BJ (cell line): Measurements from ENCODE around the gene CALY. TPM values are rescaled to one million over a fixed set of nuclear protein-coding genes. Genes with fewer than 3 reads are reported as not detected.

ENCODE experiments used
- CTCF ChIA-PET: fragments of 350-600 bp; formaldehyde crosslinking; extraction: SDS; loops from one replicate; lab custom pipeline; 2021; ENCODE audit warnings: antibody characterized with exemption, inconsistent platforms; lab: Yijun Ruan, JAX
- POLR2A ChIA-PET: fragments of 300-600 bp; sonication (Branson Sonifier 250); formaldehyde crosslinking; extraction: SDS; loops from one replicate; lab custom pipeline; 2021; ENCODE audit warnings: antibody characterized with exemption; lab: Charles Lee
- DNase-seq: peaks from one replicate; pipeline ENCODE4 v3.0.0-alpha.2; 2011; ENCODE audit warnings: low read depth
- H3K27me3 ChIP-seq: 2 replicates; pipeline ENCODE4 v1.6.0; 2011; ENCODE audit warnings: low read length; ENCODE audit not compliant: control insufficient read depth, insufficient read depth
- H3K36me3 ChIP-seq: 2 replicates; pipeline ENCODE4 v1.5.1; 2011; ENCODE audit warnings: low read length; ENCODE audit not compliant: control insufficient read depth, insufficient read depth
- H3K4me3 ChIP-seq: 2 replicates; pipeline ENCODE4 v1.5.1; 2011; ENCODE audit warnings: low read depth, mild to moderate bottlenecking, control low read depth, low read length
- polyA plus RNA-seq: library from polyadenylated mRNA; depleted of rRNA; stranded (reverse); fragments of >200 nt; gene quantifications from 2 replicates; pipeline ENCODE4 v1.2.3, GENCODE V29; 2011
- TF ChIP-seq, protein P1 (sequence below): IDR thresholded peaks from 2 replicates; pipeline ENCODE4 v1.5.1; 2011; ENCODE audit warnings: low read depth, mild to moderate bottlenecking, control low read depth, inconsistent platforms, low read length, moderate library complexity; ENCODE audit not compliant: insufficient read depth

The CALY gene
- polyA plus RNA-seq, 1 experiment, result 0.91 TPM

DNA sequence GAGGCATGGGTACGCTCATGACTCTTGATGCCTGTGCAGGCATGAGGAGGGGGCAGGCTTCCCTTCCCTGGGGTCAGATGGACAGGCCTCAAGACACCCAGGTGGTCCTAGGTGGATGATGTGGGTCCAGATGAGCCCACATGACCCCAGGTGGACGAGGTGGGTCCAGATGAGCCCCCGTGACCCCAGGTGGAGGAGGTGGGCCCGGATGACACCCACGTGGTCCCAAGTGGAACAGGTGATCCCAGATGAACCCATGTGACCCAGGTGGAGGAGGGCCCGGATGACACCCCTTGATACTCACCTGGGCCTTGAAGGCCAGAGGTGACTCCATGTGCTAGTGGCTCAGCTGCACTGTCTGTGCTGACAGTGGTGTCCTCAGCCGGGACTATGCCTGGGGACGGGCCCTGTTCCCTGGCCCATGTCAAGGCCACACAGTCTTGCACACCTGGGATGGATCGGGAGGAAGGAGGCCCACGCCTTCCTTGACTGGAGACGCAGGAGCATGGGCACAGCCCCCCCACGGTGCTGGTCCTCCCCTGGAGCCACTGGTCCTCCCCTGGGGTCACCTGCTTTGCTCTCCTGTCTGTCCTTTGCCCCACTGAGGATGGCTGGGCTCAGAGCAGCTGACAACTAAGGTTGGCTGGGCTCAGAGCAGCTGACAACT, 13.7 kb upstream of the CALY start:
- TF ChIP-seq, protein P1, sequence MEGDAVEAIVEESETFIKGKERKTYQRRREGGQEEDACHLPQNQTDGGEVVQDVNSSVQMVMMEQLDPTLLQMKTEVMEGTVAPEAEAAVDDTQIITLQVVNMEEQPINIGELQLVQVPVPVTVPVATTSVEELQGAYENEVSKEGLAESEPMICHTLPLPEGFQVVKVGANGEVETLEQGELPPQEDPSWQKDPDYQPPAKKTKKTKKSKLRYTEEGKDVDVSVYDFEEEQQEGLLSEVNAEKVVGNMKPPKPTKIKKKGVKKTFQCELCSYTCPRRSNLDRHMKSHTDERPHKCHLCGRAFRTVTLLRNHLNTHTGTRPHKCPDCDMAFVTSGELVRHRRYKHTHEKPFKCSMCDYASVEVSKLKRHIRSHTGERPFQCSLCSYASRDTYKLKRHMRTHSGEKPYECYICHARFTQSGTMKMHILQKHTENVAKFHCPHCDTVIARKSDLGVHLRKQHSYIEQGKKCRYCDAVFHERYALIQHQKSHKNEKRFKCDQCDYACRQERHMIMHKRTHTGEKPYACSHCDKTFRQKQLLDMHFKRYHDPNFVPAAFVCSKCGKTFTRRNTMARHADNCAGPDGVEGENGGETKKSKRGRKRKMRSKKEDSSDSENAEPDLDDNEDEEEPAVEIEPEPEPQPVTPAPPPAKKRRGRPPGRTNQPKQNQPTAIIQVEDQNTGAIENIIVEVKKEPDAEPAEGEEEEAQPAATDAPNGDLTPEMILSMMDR, result no peak
- ChIA-PET CTCF (no interaction called here), POLR2A (no interaction called here)
- H3K36me3 ChIP-seq, result peaks cover 3% of the 10 kb centered on the region
- DNase-seq, result no peak
- no peaks in the 10 kb centered on the region for H3K27me3 ChIP-seq
- H3K4me3 ChIP-seq, result no peak overlapping the region

DNA sequence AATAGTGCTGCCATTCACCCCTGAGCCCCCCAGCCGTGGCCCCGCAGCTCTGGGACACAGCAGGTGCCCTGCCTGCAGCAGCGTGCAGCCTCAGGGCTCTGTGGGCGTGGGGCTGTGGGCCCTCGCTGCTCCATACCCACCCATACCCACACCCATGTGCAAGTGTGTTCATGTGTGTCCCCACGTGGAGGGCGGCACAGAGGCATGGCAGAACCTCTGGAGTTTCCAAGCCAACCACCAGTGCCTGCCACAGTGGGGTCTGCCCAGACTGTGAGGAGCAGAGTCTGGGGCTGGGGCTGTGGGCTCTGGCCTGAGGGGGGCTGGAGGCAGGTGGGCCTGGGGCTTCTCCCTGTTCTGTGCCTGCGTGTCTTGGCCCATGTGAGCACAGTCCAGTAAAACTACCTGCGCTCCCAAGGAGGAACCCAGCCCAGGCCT, 12.9 kb upstream of the CALY start:
- no peak for DNase-seq
- POLR2A ChIA-PET, result no interaction called here
- H3K4me3 ChIP-seq, result no peak overlapping the region
- CTCF ChIA-PET, result no interaction called here
- TF ChIP-seq, protein P1, result no peak
- no peaks in the 10 kb centered on the region for H3K27me3 ChIP-seq
- peaks cover under 1% of the 10 kb centered on the region; the same call in 1 of the 2 replicates for H3K36me3 ChIP-seq

DNA sequence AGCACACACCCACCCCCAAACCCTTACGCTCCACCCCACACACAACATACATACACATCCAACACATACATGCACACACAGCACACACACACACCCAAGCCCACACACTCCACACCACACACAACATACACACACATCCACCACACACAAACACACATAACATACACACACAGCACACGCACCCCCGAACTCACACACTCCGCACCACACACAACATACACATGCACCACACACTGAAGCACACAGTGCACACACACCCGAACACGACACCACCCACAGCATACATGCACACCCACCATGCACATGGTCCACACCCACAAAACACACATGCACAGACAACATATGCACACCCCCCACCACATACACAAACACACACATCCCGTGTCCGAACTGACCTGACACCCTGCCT, 12.5 kb upstream of the CALY start:
- H3K36me3 ChIP-seq, result no peaks in the 10 kb centered on the region; the same call in 1 of the 2 replicates
- ChIA-PET CTCF (no interaction called here), POLR2A (no interaction called here)
- no peak for DNase-seq
- H3K27me3 ChIP-seq, result peaks cover 1% of the 10 kb centered on the region; the same call in 1 of the 2 replicates
- no peak overlapping the region for H3K4me3 ChIP-seq
- TF ChIP-seq, protein P1, result no peak

DNA sequence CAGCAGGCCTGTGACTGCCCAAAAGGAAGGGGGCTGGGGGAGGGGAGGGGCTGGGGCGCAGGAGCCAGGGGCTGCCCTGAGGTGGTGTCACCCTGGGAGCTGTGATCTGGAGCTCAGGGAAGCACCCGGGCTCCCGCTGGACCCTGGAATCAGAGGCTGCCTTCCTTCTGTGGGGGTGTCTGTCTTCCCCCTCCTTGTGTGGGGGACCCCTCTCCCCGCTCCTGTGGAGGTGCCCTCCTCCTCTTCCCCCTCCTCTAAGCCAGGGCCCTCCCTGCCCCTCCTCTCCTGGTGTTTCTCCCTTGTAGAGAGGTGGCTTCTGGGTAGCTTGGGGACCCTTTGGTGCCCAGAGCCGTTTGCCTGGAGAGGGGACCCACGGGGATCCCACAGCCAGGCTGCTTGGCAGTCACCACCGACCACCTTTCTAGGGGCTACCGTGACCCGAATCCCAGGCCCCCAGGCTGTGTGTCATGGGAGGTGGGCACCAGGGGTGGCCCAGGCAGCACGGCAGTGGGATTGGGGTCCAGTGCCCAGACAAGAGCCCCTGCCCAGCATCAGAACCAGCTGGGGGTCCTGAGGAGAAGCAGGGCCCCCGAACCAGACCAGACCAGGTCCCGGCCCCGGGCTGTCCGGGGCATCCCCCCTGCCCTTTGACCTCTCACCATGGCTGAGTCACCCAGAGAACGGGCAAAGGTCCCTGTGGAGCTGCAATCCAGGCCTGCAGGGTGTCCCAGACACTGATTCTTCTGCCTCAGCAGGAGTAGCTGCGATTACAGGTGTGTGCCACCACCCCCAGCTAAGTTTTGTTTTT, 11.2 kb upstream of the CALY start:
- Histone ChIP-seq H3K36me3 (no peaks in the 10 kb centered on the region; the same call in 1 of the 2 replicates), H3K27me3 (peaks cover 1% of the 10 kb centered on the region; the same call in 1 of the 2 replicates), H3K4me3 (no peak overlapping the region)
- TF ChIP-seq, protein P1, result no peak
- ChIA-PET POLR2A (no interaction called here), CTCF (interaction anchor here (1.0 to 1.2 kb wide), 4 partner anchors 18 to 41 kb away, joined by 3 to 7 read pairs (median 3); no protein-coding TSS in a partner anchor)
- DNase-seq, result no peak

DNA sequence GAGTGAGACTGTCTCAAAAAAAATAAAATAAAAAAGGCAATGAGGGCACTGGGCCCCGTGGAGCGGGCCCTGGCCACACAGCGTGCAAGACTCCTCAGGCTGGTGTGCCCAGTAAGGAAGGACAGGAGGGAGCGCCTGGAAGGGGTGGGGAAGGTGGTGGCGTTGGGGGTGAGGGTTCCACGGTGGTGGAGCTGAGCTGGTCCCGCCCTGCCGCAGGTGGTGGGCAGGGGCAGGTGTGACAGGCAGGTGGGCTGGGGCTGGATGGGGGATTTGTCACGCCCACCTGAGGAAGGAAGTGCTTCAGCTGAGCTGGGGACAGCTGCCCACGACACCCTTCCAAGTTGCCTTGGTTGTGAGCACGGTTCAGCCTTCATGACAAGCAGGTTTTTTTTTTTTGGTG, 9.7 kb upstream of the CALY start:
- TF ChIP-seq, protein P1, result no peak
- peaks cover 3% of the 10 kb centered on the region; the same call in 1 of the 2 replicates for H3K27me3 ChIP-seq
- CTCF ChIA-PET, result interaction anchor here (1.2 kb wide), 1 partner anchor 39 kb away, joined by 3 read pairs; no protein-coding TSS in a partner anchor
- H3K4me3 ChIP-seq, result no peak overlapping the region
- H3K36me3 ChIP-seq, result no peaks in the 10 kb centered on the region
- POLR2A ChIA-PET, result no interaction called here
- no peak for DNase-seq
